Stimulated activated CD4-positive, alpha-beta T cell treated with anti-CD3 and anti-CD28 coated beads, TNF-alpha, amount 100 ng/mL, for 48 hours (primary cell): ENCODE data around the gene ZNF236.
A peak's percentile ranks its signal among the peaks of the same experiment; 100 is the strongest.

ENCODE experiments used
- DNase-seq, 3 donors: peaks; one replicate each; pipeline ENCODE4 v3.0.0-alpha.2; 2020; ENCODE audit warnings: low read depth in 3 of 3

Gene ZNF236

DNA sequence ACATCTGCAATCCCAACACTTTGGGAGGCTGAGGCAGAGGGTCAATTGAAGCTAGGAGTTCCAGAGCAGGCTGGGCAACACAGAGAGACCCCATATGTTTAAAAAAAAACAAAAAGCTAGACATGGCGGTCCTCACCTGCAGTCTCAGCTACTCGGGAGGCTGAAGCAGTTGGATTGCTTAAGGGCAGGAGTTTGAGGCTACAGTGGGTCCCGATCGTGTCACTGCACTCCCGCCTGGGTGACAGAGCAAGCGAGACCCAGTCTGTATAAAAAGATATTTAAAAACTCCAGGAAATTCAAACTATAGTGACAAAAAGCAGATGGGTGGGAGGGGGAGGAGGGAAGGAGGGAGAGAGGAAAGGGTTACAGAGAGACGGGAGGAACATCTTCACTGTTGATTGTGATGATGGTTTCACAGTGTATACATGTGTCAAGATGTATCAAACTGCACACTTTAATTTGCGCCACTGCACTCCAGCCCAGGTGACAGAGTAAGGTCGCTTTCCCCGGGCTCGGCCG, 942 bp upstream of the ZNF236 start:
- DNase-seq = no peak

DNA sequence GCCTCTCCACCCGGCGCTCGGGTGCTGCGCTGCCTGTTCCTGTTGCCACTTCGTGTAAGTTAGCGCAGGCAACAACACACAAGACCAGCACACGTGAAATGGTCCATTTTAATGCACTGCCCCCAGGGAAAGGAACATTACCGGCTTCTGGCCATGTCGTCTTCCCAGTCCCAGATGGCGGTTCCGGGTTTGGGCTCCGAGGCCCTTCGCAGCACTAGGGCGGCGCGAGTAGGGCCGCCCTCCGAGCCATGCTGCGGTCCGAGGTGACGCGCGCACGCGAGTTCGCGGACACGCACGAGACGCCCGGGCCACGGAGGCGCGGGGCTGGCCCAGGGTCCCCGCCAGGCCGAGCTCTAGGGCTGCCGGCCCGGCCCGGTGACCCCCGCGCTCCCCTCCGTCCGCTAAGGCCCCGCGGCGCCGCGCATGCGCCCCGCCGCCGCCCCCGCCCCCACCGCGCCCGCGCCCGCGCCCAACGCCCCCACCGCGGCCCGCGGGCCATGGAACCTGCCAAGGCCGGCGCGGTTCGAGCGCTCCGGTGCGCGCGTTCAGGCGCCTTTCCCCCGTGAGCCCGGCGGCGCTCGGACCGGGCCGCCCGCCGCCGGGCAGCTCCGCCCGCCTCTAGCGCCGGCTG, 367 bp upstream of the ZNF236 start:
- peak; percentile 23 to 46 (median 31) for DNase-seq

- DNase-seq = no peak
Measured at GRCh38 chr18:76823161-76823538, 793 bp downstream of the ZNF236 start.

DNA sequence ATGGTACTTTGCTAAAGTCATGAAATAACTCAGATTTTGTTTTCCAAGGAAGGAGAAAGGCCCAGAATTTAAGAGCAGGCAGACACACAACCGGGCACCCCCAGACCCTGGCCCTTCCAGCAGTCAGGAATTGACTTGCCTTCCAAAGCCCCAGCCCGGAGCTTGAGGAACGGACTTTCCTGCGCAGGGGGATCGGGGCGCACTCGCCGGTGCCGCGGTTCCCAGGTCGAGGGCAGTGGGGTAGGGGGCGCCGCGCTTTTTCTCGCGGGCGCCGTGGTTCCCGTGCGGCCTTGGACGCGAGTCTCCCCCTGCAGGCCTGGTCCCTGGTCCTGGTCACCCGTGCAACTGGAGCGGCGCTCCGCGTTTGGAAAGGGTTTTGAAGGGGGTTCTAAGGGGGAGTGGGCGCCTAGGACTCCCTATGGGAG, 1.2 kb downstream of the ZNF236 start:
- DNase-seq = no peak

DNA sequence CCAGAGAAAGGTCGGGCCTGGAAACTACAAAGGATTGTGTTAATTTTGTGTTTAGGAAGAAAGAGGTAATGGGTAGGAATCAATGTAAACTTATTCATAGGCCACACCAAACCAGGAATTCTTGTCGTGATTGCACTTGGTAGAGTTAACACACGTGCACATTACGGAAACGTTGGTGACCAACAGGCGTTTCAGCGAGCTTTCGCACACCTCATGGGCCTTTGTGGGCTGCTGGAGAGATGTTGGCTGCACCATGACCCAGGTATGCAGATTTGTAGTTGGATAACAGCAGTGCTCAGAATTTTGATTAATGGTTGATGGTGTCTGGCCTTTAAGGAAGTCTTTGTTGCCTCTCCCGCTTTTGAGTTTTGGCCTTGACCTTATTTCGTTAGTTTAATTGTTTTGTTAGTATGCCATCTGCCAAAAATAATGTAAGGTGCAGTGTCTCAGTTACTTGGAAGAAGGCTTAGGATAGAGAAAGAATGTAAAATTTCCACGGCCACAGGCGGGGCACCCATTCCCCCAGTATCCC, 1.9 kb downstream of the ZNF236 start:
- DNase-seq = no peak

DNA sequence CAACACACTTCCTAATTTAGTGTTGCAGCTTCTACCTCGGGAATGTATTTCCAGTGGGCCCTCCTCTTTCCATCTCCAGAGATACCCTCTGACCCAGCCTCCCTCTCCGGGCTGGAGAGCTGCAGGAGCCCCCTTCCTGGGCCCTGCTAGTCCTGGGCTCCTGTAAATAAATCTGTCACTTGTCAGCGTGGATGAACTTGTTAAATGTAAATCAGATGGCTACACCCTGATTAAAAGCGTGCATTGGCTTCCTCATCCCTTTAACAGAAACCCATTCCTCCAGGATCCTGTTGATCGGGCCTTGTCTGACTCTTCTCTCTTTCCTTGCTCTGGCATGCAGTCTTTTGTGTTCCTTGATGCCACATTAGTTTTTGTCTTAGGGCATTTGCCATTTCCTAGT, 2.4 kb downstream of the ZNF236 start:
- no peak for DNase-seq

GRCh38 chr18:76827205-76828200, 5.1 kb downstream of the ZNF236 start:
- DNase-seq = no peak

DNA sequence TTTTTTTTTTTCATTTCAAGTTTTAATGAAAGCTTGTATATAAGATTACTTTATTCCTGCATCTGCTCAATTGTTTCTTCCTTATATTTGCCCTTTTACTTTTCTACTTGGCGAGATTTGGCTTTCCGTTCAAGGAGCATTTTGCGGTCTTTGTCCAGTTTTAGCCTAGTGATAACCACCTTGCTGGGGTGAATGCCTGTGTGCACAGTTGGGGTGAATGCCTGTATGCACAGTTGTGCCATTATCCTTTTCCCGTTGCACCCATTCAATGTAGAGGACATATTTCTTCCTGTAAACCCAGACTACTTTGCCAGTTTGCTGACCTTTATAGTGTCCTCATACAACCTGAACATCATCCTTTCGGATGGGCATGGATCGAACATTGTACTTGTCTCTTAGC, 12.0 kb downstream of the ZNF236 start:
- DNase-seq = no peak

DNA sequence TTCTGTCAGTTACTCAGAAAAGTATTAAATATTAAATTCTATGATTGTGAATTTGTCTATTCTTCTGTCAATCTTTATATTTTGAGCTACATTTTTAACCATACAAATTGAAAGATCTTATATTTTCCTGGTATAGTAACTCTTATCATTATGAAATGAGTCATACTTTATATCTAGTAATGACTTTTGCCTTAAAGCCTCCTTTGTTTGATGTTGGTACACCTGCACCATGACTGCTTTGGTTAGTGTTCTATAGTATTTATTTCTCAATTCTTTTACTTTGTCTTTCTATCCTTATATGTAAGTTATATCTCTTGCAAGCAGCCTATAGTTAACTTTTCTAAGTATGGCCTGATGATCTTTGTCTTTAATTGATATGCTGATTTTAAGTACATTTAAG, 13.0 kb downstream of the ZNF236 start:
- DNase-seq = no peak

DNA sequence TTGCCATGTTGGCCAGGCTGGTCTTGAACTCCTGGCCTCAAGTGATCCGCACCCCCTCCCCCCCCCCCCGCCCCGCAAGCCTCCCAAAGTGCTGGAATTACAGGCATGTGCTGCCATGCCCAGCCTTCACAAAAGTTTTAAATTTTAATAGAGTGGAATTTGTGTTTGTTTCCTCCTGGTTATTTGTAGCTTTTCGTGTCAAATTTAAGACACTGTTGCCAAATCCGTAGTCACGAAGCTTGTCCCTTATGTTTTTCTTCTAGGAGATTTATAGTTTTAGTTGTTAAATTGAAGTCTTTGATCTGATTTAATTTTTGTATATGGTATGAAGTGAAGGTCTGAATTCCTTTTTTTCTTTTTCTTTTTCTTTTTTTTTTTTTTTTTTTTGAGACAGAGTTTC, 14.7 kb downstream of the ZNF236 start:
- DNase-seq = no peak

GRCh38 chr18:76838182-76838581, 15.8 kb downstream of the ZNF236 start:
- DNase-seq = no peak

- DNase-seq = no peak
Measured at GRCh38 chr18:76839086-76839794, 16.9 kb downstream of the ZNF236 start.

DNA sequence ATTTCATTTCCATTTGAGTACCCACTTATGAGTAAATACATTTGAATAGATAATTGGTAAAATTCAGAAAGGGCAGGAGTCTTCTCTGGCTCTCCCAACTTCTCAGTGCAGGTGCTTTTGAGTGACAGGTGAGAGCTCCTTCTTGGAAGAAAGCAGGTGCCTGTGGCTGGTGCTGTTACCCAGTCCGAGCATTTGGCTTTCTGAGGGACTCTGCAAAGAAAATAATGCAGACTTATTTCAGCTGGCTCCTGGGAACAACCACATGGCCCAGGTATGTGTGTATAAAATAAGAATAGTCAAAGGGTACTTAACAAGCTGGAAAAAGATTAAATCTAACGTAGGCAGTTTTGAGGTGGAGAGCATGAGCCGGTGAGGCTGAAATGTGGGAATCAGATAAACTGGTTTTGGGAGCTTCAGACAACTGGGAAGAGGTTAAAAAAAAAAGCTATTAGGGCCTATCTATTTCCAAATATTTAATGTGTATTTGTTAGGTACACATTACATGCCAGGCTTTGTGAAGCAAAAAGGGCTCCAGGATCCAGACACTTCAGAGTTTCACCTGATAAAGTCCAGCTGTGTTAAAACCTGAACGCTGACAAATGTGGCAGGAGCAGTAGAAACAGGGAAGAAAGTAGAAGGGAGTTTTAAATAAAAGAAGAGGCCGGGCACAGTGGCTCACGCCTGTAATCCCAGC, 20.6 kb downstream of the ZNF236 start:
- no peak for DNase-seq

DNA sequence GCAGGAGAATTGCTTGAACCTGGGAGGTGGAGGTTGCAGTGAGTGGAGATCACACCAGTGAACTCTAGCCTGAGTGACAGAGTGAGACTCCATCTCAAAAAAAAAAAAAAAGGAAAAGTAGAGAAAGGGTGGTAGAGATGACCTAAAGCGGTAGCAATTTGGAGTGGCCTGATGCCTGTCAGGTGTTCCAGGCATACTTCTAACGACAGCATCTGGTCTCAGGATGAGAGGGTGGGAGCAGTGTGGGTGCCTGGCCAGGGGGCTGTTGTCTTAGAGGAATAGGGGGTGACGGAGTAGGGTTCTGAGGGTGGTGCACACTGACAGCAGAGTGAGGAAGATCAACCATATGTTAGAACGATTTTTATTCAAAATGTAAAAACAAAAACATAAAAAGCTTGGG, 21.8 kb downstream of the ZNF236 start:
- DNase-seq = no peak

GRCh38 chr18:76844742-76845477, 22.6 kb downstream of the ZNF236 start:
- DNase-seq = no peak

DNA sequence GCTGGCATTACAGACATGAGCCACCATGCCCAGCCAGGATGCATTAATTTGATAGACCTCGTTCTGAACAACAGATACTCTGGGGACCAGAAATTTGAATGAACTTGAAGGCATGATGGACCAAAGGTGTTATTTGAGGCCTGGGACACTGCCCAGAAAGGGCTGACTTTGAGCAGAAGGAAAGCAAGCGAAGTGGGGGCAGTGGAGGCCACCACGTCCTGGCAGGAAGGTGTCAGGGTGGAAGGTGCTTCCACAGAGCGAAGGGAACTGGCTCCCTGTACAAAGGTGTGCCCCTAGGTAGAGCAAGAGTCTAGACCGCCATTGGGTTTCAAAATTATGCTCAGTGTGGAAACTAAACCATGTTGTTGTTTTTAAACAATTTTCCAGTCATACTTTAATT, 23.9 kb downstream of the ZNF236 start:
- DNase-seq = no peak

- no peak for DNase-seq
Measured at GRCh38 chr18:76847916-76848315, 25.6 kb downstream of the ZNF236 start.

GRCh38 chr18:76850112-76850511, 27.8 kb downstream of the ZNF236 start:
- no peak for DNase-seq

- no peak for DNase-seq
Measured at GRCh38 chr18:76855594-76855993, 33.2 kb downstream of the ZNF236 start.

DNA sequence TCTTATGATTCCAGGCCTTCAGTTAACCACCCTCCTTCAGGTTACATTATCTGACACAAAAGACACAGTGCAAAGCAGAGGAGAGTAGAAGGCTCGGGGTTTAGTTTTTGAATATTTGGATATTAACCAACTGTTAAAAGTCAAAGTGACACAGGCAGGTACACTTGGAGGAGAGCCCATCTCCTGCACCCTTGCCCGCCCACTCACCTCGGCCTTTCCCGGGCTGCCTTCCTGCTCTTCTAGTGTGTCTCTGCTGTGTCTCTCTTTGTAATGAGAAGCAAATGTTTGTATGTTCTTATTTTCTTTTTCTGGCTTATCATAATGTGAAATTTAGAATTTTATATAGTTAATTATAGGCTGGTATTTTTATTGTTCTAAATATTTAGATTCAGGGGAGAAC, 35.1 kb downstream of the ZNF236 start:
- DNase-seq = no peak
